ENCODE results near the gene CTDSPL. TPM values are rescaled to one million over a fixed set of nuclear protein-coding genes. Genes with fewer than 3 reads are reported as not detected.

The CTDSPL gene
- total RNA-seq, 1 donor from 2014 or later, result 43.0 TPM

- Mint-ChIP-seq H3K9me3 (peaks cover 5% of the 10 kb centered on the region), H3K4me3 (peak overlapping the region; percentile 96), H3K4me1 (peaks cover 29% of the 10 kb centered on the region), H3K36me3 (peaks cover 5% of the 10 kb centered on the region), H3K27ac (peak overlapping the region; percentile 46), H3K27me3 (ENCODE audit: insufficient read depth, low read depth) (no peaks in the 10 kb centered on the region)
- Histone ChIP-seq H4K20me1 (ENCODE audit: low read depth) (peaks cover 18% of the 10 kb centered on the region), H3K9ac (no peak overlapping the region), H3F3A (ENCODE audit: low read depth) (peaks cover 29% of the 10 kb centered on the region), H3K79me2 (ENCODE audit: low read depth) (peaks cover 57% of the 10 kb centered on the region), H2AFZ (replicated peaks) (no peak overlapping the region), H3K9me3 (ENCODE audit: low read depth) (no peaks in the 10 kb centered on the region), H3K4me1 (peaks cover 13% of the 10 kb centered on the region), H3K27ac (no peak overlapping the region), H3K4me2 (peak overlapping the region; percentile 80), H3K36me3 (no peaks in the 10 kb centered on the region), H3K27me3 (peaks cover 11% of the 10 kb centered on the region), H3K4me3 (peak overlapping the region; percentile 86)
- TF ChIP-seq EZH2 (IDR thresholded peaks at IDR 0.05) (no peak), EZH2phosphoT487 (IDR thresholded peaks at IDR 0.05) (no peak), CTCF (IDR thresholded peaks at IDR 0.05) (no peak)
- DNase-seq (ENCODE audit: low spot score), result peak; percentile 42
Measured at GRCh38 chr3:37862903-37863815, 1.5 kb downstream of the CTDSPL start.

GRCh38 chr3:37863949-37864822, 2.5 kb downstream of the CTDSPL start:
- Histone ChIP-seq H3K9ac (no peak overlapping the region), H3K27me3 (peaks cover 11% of the 10 kb centered on the region), H3F3A (ENCODE audit: low read depth) (peaks cover 29% of the 10 kb centered on the region), H3K4me1 (peaks cover 13% of the 10 kb centered on the region), H3K4me3 (no peak overlapping the region), H4K20me1 (ENCODE audit: low read depth) (peaks cover 18% of the 10 kb centered on the region), H3K27ac (no peak overlapping the region), H3K4me2 (peak overlapping the region; percentile 80), H3K36me3 (no peaks in the 10 kb centered on the region), H3K9me3 (ENCODE audit: low read depth) (no peaks in the 10 kb centered on the region), H2AFZ (replicated peaks) (no peak overlapping the region), H3K79me2 (ENCODE audit: low read depth) (peaks cover 66% of the 10 kb centered on the region)
- peaks cover 10% of the 10 kb centered on the region for H3K9me3 Mint-ChIP-seq
- TF ChIP-seq EZH2phosphoT487 (IDR thresholded peaks at IDR 0.05) (no peak), EZH2 (IDR thresholded peaks at IDR 0.05) (no peak), CTCF (IDR thresholded peaks at IDR 0.05) (no peak)
- no peaks in the 10 kb centered on the region for H3K27me3 Mint-ChIP-seq (ENCODE audit: insufficient read depth, low read depth)
- no peak for DNase-seq (ENCODE audit: low spot score)
- H3K36me3 Mint-ChIP-seq, result peaks cover 5% of the 10 kb centered on the region
- H3K27ac Mint-ChIP-seq, result no peak overlapping the region
- H3K4me3 Mint-ChIP-seq, result peak overlapping the region; percentile 63
- H3K4me1 Mint-ChIP-seq, result peaks cover 29% of the 10 kb centered on the region

GRCh38 chr3:37864904-37865303, 3.2 kb downstream of the CTDSPL start:
- TF ChIP-seq CTCF (IDR thresholded peaks at IDR 0.05), result no peak
- TF ChIP-seq EZH2phosphoT487 (IDR thresholded peaks at IDR 0.05), result no peak
- no peak for TF ChIP-seq EZH2 (IDR thresholded peaks at IDR 0.05)
- Histone ChIP-seq H3K4me1 (peaks cover 13% of the 10 kb centered on the region), H2AFZ (replicated peaks) (no peak overlapping the region), H3K4me3 (no peak overlapping the region), H3K4me2 (no peak overlapping the region), H3F3A (ENCODE audit: low read depth) (peaks cover 25% of the 10 kb centered on the region), H3K9me3 (ENCODE audit: low read depth) (no peaks in the 10 kb centered on the region), H3K9ac (no peak overlapping the region), H3K27me3 (peaks cover 7% of the 10 kb centered on the region), H3K79me2 (ENCODE audit: low read depth) (peaks cover 74% of the 10 kb centered on the region), H3K36me3 (no peaks in the 10 kb centered on the region), H3K27ac (no peak overlapping the region), H4K20me1 (ENCODE audit: low read depth) (peaks cover 18% of the 10 kb centered on the region)
- Mint-ChIP-seq H3K36me3 (peaks cover 11% of the 10 kb centered on the region), H3K27me3 (ENCODE audit: insufficient read depth, low read depth) (no peaks in the 10 kb centered on the region), H3K4me3 (no peak overlapping the region), H3K4me1 (peaks cover 28% of the 10 kb centered on the region), H3K27ac (no peak overlapping the region), H3K9me3 (peaks cover 17% of the 10 kb centered on the region)
- DNase-seq (ENCODE audit: low spot score), result no peak

Data from neural progenitor cell (in vitro differentiated cells).